Stomach (tissue), 9 donors: ENCODE data around the gene EDDM13. TPM values are rescaled to one million over a fixed set of nuclear protein-coding genes. Genes with fewer than 3 reads are reported as not detected.

Source experiments
- DNase-seq, 2 donors: peaks; one replicate each; pipeline versions ENCODE4 v3.0.0 to v3.0.0-alpha.2; 2013 to 2019
- H3K27ac ChIP-seq, 5 donors: fragments of 200-600 bp in 4 of 5; sonication (generic) in 4 of 5; one replicate each; pipeline ENCODE4 v1.5.1; 2013 to 2019; ENCODE audit warnings: mild to moderate bottlenecking in 1 of 5, moderate library complexity in 1 of 5
- H3K27me3 ChIP-seq, 3 donors: fragments of 200-600 bp; sonication (generic); one replicate each; pipeline ENCODE4 v1.5.1; 2017 to 2019; ENCODE audit warnings: mixed run types in 1 of 3
- H3K36me3 ChIP-seq, 4 donors: fragments of 200-600 bp; sonication (generic); 1 replicate in 3 of 4; 2 replicates in 1 of 4; pipeline ENCODE4 v1.5.1; 2016 to 2019
- H3K4me1 ChIP-seq, 4 donors: fragments of 200-600 bp; sonication (generic); one replicate each; pipeline ENCODE4 v1.5.1; 2016 to 2019
- H3K4me3 ChIP-seq, 4 donors: fragments of 200-600 bp; sonication (generic) in 3 of 4; one replicate each; pipeline ENCODE4 v1.5.1; 2016 to 2019; ENCODE audit warnings: mild to moderate bottlenecking in 1 of 4
- H3K9me3 ChIP-seq, 4 donors: fragments of 200-600 bp; sonication (generic); one replicate each; pipeline ENCODE4 v1.5.1; 2016 to 2019
- EP300 ChIP-seq: sonication (generic); formaldehyde crosslinking; IDR thresholded peaks from one replicate; pipeline ENCODE4 v1.6.1; 2017; ENCODE audit warnings: antibody characterized with exemption
- POLR2A ChIP-seq, 4 donors: fragments of 450-650 bp; IDR thresholded peaks; one replicate each; pipeline ENCODE4 v1.6.1; 2016; ENCODE audit warnings: antibody characterized with exemption in 4 of 4, control low read depth in 2 of 4, mild to moderate bottlenecking in 1 of 4, moderate library complexity in 1 of 4
- POLR2AphosphoS5 ChIP-seq, 3 donors: sonication (generic); formaldehyde crosslinking; IDR thresholded peaks; one replicate each; pipeline ENCODE4 v1.6.1; 2016; ENCODE audit warnings: antibody characterized with exemption in 3 of 3
- WGBS, 5 donors: extraction: QIAGEN DNeasy Blood & Tissue Kit in 3 of 5; methylation state at CpG; one replicate each; pipeline versions ENCODE4 v1.1.5 to v1.1.7; 2013 to 2018; 5-methylcytosine and 5-hydroxymethylcytosine counted together
- intact Hi-C: fragments of 100-400 bp; cut with DNase I; formaldehyde crosslinking; loops from one replicate; pipeline ENCODE4 v1.15.1; 2023; ENCODE audit warnings: low total_unique reads
- polyA plus RNA-seq, 3 donors: library from polyadenylated mRNA; stranded (reverse); fragments of 200-250 nt; gene quantifications; one replicate each; pipeline ENCODE4 v1.2.3, GENCODE V29; 2013
- total RNA-seq, 5 donors: library from RNA; depleted of rRNA; stranded (reverse); fragments of >200 nt; gene quantifications; one replicate each; pipeline versions ENCODE4 v1.1.0 to v1.2.3, GENCODE V29; 2014 to 2016
- TF ChIP-seq, protein P1 (sequence below), 7 experiments: fragments of 450-650 bp in 4 of 7; fragments of 200-600 bp in 3 of 7; sonication (generic) in 3 of 7; IDR thresholded peaks; one replicate each; pipeline ENCODE4 v1.5.1; 2016 to 2019; ENCODE audit warnings: antibody characterized with exemption in 7 of 7, control low read depth in 2 of 7, mild to moderate bottlenecking in 1 of 7
- donor health status: healthy with polysubstance abuse.
- donor health status: Bipolar disorder and iron deficiency.
- donor health status: healthy.

Gene EDDM13
- total and polyA plus RNA-seq, 8 donors: 1.6 TPM; not detected in 7

DNA sequence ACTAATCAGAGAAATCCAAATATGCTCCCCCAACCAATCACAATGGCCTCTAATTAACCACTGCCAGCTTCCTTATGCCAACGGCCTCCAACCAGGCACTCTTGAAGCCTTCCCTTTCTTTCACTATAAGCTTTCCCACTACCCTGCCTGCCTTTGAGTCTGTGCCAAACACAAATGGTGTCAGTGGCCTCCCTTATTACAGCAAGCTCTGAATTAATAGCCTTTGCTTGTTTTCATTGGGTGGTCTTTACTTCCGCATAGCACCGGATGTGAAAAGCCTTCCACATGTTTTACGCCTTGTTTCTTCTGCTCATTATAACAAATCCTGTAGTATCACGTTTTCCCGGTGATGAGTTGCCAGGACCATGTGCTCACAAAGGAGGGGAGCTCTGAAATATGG, 1.4 kb upstream of the EDDM13 start:
- Histone ChIP-seq H3K9me3 (no peaks in the 10 kb centered on the region), H3K4me3 (no peak overlapping the region), H3K36me3 (no peaks in the 10 kb centered on the region), H3K4me1 (no peaks in the 10 kb centered on the region), H3K27me3 (no peaks in the 10 kb centered on the region), H3K27ac (no peak overlapping the region)
- intact Hi-C loops: no loop called here
- 74 to 89% (median 75%) methylated on average over 6 of the region's 6 CpGs for WGBS, 5 donors
- no peak for DNase-seq
- TF ChIP-seq, protein P1, sequence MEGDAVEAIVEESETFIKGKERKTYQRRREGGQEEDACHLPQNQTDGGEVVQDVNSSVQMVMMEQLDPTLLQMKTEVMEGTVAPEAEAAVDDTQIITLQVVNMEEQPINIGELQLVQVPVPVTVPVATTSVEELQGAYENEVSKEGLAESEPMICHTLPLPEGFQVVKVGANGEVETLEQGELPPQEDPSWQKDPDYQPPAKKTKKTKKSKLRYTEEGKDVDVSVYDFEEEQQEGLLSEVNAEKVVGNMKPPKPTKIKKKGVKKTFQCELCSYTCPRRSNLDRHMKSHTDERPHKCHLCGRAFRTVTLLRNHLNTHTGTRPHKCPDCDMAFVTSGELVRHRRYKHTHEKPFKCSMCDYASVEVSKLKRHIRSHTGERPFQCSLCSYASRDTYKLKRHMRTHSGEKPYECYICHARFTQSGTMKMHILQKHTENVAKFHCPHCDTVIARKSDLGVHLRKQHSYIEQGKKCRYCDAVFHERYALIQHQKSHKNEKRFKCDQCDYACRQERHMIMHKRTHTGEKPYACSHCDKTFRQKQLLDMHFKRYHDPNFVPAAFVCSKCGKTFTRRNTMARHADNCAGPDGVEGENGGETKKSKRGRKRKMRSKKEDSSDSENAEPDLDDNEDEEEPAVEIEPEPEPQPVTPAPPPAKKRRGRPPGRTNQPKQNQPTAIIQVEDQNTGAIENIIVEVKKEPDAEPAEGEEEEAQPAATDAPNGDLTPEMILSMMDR (IDR thresholded peaks at IDR 0.05): no peak

DNA sequence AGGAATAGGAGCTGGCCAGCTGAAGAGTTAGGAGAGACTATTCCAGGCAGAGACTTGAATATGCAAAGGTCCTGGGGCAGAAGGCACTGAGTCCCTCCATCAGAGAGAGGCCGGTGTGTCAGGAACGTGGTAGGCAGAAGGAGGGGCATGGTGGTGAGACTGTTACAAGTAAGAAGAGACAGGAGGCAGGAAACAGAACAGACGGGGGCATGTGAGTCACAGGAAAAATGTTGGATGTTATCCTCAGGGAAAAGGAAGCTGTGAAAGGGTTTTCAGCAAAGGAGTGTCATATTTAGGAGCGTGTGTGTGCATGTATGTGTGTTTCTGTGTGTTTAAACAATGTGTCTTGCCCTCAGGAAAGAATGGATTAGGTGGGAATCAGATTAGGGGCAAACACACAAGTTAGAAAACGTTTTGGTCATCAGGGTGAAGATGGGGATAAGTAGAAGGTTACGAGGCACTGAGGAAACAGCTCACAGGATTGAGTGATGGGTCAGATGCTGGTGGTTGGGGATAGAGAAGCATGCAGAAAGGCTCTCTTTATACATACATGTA, 1.1 kb downstream of the EDDM13 start:
- peaks cover 0 to 6% (median 0%) of the 10 kb centered on the region in 4 donors for H3K9me3 ChIP-seq
- intact Hi-C loops: no loop called here
- H3K27ac ChIP-seq: no peak overlapping the region
- H3K27me3 ChIP-seq: no peaks in the 10 kb centered on the region
- no peak overlapping the region for H3K4me3 ChIP-seq
- TF ChIP-seq, protein P1 (IDR thresholded peaks at IDR 0.05): no peak
- TF ChIP-seq EP300 (no peak), POLR2A (IDR thresholded peaks at IDR 0.05) (no peak), POLR2AphosphoS5 (IDR thresholded peaks at IDR 0.05) (no peak)
- H3K36me3 ChIP-seq: peaks cover 0 to 13% (median 6%) of the 10 kb centered on the region in 4 donors
- H3K4me1 ChIP-seq: no peaks in the 10 kb centered on the region
- DNase-seq: no peak
- WGBS, 5 donors: 53 to 70% (median 57%) methylated on average over 6 of the region's 6 CpGs

DNA sequence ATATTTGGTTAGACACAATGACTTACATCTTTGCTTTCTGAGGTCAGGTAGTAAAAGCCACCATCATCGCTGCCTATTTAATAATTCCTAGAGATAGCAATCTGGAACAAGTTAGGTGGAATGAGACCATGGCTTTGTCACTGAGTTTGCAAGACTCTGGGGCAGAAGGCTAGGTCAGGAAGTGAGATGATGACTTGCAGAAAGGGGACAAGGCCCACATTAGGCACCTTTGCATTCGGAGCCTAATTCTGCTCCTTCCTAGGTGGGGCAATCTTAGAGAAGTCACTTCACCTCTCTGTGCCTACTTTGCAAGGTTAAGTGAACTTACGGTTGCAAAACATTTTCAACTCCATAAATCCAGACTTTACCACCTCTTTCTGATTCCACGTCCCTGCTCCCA, 10.3 kb downstream of the EDDM13 start:
- Histone ChIP-seq H3K4me3 (no peak overlapping the region), H3K4me1 (no peaks in the 10 kb centered on the region), H3K27me3 (no peaks in the 10 kb centered on the region), H3K36me3 (peaks cover 0 to 9% (median 7%) of the 10 kb centered on the region in 4 donors), H3K9me3 (no peaks in the 10 kb centered on the region), H3K27ac (no peak overlapping the region)
- DNase-seq: no peak
- TF ChIP-seq EP300 (no peak), POLR2AphosphoS5 (IDR thresholded peaks at IDR 0.05) (no peak), POLR2A (IDR thresholded peaks at IDR 0.05) (no peak)
- TF ChIP-seq, protein P1 (IDR thresholded peaks at IDR 0.05): no peak
- intact Hi-C loops: no loop called here
- 92 to 96% (median 93%) methylated on average over 4 of the region's 4 CpGs for WGBS, 5 donors

DNA sequence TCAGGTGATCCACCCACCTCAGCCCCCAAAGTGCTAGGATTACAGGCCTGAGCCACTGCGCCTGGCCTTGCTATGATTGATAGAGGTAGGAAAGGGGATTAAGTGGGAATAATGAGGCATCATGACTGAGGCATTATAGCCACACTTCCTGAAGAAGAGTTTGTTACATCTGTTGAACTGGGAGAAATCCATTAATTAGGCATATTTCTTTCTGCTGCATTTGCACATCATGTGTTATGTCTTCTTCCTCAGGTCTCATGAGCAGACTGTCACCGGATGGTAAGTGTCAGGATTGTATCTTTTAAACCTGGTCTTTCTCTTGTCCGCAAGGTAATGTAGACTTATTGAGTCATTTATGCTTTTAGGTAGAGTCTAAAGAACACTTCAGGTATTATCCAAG, 12.2 kb downstream of the EDDM13 start:
- intact Hi-C loops: no loop called here
- H3K4me1 ChIP-seq: no peaks in the 10 kb centered on the region
- H3K36me3 ChIP-seq: peaks cover 0 to 22% (median 8%) of the 10 kb centered on the region in 4 donors
- 94 to 99% (median 97%) methylated on average over 3 of the region's 3 CpGs for WGBS, 5 donors
- TF ChIP-seq POLR2AphosphoS5 (IDR thresholded peaks at IDR 0.05) (no peak), POLR2A (IDR thresholded peaks at IDR 0.05) (no peak), EP300 (no peak)
- TF ChIP-seq, protein P1 (IDR thresholded peaks at IDR 0.05): no peak
- no peaks in the 10 kb centered on the region for H3K9me3 ChIP-seq
- DNase-seq: no peak
- H3K27me3 ChIP-seq: no peaks in the 10 kb centered on the region
- H3K4me3 ChIP-seq: no peak overlapping the region
- no peak overlapping the region for H3K27ac ChIP-seq
